NCI-H2171 (cell line): ENCODE measurements around the gene PPP1CA.
"Not testable (repeated sequence)": the region's sequence is repeated elsewhere in the genome, so short reads cannot be mapped to it uniquely, and the experiment has no call there.

Source experiments
- DNase-seq: peaks from one replicate; lab custom pipeline; 2025; lab: John Stamatoyannopoulos, UW

The PPP1CA gene

DNA sequence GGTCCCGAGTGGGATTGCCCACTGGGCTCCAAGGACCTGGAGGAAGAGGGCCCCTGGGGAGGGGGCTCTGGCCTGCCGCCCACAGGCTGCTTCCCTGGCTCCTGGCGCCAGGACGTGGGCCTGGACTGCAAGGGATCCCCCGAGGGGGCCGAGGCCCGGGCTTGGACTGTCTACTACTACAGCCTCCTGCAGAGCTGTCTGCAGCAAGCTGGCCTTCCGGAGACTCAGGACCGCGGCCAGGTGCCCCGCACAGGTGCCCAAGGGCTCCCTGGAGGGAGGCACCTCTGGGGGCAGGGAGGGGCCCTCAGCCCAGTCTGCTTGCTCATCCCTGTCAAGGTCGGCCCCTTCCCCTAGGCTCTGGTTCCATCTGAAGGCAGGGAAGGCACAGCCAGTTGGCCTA, 15.8 kb upstream of the PPP1CA start:
- DNase-seq, result no peak

DNA sequence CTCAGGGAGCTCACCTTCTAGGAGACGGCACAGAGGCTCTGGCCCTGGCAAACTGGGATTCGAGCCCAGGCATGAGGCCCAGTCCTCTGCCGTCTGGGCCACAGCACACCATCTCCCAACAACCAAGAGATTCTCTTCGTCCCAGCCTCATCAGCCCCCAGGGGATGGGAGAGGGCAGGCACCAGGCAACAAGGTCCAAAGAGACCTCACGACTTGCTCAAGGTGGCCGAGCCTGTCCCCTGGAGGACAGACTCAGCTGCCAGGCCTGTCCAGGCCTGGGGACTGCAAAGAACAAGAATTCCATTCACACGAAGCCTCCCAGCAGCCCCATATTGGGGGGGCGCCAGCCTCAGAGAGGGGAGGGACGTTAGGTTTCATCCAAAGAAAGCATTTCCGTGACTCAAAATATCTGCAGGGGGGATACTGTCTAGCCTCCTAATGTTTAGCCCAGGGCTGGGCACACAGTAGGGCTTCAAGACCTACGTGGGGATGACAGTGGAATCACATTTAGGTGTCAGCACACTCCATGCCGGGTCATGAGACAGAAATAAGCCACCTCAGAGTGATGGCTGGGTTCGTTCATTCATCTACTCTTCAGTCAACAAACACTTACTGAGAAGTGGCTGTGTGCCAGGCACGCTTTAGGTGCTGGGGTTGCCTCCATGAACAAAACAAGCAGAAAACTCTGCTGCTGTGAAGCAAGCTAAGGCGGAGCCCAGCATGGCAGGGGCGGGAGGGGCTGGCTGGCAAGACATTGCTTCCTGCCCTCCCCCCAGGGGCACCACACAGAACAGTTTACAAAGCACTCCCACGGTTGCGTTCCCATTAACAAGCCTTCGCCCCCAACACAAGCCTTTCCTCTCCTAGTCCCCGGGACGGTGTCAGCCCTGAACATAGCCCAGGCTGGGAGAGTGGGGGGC, 15.0 kb upstream of the PPP1CA start:
- DNase-seq, result no peak

DNA sequence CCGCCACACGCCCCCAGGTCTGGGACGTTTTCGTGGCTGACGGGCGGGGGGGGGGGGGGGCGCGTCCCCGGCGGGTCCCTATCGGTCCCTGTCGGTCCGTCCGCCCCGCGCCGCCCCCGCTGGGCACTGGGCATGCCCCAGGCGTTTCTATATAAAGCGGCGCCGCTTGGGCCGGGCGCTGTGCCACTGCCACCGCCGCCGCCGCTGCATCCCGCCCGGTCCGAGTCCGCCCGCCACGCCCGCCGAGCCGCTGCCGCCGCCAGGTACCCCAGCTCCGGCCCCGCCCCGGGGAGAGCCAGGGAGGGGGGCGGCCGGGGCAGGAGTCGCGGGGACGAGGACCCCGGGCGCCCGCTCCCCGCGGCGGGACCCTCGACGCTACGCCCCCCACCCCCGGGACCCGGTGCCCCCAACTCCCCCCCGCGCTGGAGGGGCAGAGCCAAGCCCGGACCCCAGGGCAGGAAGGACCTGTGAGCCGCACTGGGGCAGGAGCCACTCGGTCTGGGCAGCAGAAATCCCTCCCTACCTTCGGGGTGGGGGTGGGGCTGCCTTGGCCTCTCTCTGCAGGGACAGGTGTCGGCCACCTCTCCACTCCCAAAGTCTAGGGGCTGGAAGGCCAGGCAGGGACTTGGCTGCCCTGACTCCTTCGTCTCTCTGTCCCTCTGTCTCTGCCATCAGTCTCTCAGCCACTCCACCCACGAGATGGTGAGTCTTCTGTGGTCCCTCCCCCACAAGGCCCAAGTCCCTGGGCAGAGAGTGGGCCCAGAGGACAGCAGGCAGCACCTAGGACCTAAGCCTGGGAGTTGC, 14.0 kb upstream of the PPP1CA start, which contains the start of gene CARNS1:
CARNS1 (plus strand) TSS at position 178 of the 804 bp plus-strand sequence; CDS start at position 700, 522 bp downstream.
- no peak for DNase-seq

DNA sequence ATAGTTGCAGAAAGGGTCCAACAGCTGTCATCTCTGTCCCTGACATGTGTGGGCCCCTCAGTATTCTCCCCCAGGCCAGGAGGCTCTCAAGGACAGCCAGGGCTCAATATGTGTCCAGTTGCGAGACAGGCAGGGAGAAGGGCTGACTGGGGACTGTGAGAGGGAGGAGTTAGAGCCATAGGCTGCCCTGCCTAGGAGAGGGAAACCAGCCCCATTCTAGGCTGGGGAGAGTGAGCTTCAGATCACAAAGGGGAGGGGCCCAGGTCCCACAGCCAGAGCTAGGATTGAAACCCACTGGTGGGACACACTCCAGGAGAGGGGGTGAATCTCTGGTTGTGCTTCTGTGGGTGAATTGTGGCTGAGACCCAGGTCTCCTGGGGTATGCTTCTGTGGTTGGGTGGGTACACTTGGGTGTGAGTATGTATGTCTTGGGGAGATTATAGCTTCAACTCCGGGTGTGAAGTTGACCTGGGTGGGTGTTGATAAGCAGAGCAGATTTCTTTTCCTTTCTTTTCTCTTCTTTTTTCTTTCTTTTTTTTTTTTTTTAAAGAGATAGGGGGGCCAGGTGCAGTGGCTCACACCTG, 11.7 kb upstream of the PPP1CA start:
- no peak for DNase-seq

DNA sequence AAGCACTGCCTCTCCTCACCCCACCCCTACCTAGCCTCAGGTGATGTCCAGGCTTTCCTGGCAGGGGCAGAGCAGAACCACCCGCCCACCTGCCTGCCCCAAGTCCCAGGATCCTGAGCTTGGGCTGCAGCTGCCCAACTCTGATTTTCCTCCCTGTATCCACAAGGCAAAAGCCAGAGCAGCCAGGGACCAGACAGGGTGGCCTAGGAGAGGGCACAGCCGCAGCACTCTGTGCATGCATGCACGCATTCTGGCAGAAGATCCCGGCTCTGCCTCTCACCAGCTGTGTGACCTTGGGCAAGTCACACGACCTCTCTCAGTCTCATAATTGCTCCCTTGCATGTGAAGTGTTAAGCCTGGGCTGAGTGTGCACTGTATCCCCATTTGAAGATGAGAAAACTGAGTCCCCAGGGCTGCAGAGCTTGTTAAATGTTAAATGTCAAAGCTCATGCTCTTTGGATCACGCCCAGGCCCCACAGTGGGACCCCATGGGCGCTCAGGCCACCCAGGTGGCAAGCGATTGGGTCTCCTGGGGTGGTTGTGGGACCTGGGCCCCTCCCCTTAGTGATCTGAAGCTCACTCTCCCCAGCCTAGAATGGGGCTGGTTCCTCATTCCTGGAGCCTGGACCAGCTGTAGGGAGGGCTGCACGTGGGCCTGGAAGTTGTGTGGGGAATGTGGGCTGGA, 11.0 kb upstream of the PPP1CA start:
- no peak for DNase-seq

DNA sequence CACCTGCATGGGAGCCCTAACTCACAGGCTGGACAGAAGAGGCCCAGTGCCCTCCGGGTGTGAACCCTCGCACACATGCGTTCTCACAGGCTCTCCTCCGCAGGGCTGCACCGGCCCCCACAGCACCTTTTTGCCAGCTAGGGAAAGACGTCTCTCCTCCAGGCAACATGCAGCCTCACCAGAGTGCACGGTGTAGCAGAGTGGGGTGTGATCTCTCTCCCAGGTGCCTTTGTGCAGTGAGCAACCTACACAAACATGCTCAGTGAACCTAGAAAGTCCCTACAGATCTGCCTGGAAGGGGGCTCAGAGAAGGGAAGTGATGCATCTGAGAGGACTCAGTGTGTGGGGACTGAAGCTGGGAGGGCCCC, 10.1 kb upstream of the PPP1CA start:
- no peak for DNase-seq

DNA sequence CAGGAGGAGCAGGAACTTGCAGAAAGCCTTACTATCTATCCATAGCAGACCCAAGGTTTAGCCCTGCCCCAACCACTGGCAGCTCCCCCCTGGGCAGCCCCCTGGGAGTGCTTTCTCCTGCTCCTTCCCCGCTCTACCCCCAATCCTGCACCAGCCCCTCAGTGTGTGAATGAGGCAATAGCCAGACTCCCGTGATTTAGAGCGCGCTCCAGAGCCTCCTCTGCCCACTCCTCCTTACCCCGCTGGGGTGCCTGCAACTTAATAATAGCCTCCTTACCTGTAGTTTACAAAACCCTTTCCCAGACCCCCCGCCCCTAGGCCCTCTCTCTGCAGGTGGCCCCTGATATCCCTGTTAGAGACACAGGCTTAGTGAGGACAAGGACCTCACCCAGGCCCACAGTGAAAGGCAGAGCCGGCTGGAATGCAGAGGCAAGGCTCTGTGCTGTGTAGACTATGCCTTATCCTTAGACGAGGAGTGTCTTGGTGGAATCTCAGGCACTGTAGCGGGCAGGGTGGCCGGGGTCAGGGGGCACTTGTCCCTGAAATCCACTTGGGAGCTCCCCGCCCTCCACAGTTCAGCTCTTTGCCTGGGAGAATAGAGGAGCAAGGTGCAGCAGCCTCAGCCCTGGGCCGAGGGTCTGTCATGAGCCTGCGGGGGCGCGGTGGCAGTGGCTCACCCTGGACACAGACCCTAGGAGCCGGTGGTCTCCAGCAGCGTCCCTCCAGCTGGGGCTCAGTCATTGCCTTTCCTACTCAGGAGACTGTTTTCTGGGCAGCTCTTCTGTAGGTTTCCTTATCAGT, 9.5 kb upstream of the PPP1CA start:
- DNase-seq, result no peak

DNA sequence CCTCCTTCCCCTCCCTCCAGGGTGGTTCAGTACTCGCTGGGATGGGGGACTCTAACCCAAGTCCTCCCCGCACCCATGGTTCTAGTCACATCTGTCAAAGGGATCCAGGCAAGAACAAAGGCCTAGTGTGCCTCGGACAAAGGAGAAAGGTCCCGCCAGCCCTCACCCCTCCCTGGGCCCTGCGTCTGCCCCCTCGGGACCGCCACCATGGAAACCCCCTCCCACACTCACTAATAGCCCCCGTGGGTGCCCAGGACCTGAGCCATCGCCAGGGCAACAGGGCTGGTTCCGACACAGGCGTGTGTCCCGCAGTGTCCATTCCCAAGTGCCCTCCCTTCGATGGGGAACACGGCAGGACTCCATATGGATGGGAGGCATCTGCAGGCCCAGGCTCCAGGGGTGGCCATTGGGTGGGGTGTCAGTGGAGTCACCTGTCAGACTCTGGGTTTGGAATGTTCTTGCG, 8.7 kb upstream of the PPP1CA start:
- DNase-seq, result no peak

DNA sequence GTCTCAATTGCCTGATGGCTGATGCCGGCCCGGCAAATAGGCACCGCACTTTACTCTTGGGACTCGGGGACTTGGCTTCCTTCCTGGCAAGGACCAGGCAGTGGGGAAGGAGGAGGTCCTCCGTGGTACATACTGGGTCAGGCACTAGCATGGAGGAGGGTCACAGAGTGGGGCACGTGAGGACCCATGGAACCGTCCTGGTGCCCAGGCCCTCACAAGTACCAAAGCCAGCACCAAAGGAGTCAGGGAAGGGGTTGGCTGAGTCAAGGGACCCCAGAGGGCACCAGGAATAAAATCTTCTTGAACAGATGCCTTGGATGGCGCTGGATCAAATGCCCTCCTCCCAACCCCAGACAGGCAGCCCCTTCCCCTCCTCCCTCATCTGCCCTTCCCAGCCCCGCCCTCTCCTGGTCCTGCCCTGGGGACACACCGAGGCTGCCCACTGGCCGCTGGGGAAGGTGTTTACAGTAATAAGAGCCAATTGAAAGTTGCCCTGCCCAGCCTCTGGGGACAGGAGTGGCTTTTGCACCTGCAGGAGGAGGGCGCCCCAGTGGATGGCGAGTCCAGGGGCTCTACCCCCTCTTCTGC, 8.2 kb upstream of the PPP1CA start:
- no peak for DNase-seq

DNA sequence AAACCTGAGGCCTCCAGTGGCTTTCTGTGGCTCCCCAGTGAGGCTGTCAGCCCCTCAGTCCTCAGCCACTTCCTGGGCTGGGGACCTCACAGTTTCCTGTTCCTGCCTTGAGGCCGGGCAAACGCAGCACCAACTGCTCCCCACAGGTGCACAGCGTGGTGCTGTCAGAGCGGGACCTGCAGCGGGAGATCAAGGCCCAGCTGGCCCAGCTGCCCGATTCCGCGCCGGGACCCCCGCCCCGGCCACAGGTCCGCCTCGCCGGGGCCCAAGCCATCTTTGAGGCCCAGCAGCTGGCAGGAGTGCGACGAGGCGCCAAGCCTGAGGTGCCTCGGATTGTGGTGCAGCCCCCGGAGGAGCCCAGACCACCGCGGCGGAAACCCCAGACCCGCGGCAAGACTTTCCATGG, 7.6 kb upstream of the PPP1CA start:
- no peak for DNase-seq

DNA sequence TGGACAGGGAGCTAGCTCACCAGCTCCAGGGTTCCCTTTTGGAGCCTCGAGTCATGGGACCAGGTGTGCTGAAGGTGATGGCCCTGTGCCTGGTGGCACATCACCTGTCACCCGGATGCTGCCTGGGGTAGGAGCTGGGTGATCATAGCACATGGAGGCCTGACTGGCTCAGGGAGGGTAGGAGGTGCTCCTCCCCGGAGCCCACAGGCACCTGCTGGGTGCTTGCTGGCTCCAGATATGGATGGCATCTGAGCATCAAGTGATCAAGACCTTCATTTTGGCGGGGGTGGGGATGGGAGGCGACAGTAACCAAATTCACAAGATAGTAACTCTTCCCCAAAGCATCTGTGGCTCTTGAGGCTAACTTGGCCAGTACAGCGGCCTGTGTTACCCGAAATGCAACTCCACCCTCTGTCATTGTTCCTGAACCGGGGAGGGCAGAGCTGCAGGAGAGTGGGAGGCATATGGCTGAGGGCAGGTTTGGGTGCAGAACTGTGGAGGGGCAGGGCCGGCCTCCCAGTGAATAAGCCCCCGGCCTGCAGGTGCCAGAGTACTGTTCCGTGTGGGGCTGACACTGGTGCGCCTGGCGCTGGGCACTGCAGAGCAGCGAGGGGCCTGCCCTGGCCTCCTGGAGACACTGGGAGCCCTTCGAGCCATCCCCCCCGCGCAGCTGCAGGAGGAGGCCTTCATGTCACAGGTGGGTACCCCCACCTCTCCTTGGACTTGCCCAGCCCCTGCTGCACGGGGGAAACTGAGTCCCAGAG, 7.0 kb upstream of the PPP1CA start:
- no peak for DNase-seq

DNA sequence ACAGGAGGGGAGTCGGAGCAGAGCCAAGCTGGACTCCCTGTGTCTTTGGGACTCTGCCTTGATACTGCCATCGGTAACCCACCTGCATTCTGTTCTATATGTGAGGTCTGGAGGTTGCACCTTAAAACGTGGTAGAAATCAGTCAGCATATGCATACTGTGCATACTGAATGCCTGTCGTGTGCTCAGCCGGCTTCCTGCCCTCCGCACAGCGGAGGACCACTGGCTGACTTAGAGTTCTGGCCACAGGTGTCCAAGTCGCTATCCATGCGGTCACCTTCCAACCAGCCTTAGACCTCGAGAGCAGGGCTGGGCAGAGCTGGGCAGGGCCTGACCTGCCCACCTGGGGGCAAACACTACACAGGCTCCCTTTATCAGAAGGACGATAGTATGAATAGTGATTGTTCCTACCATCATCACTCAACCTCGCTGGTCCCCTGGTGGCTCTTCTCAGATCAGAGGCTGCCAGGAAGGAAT, 6.1 kb upstream of the PPP1CA start:
- DNase-seq, result no peak

DNA sequence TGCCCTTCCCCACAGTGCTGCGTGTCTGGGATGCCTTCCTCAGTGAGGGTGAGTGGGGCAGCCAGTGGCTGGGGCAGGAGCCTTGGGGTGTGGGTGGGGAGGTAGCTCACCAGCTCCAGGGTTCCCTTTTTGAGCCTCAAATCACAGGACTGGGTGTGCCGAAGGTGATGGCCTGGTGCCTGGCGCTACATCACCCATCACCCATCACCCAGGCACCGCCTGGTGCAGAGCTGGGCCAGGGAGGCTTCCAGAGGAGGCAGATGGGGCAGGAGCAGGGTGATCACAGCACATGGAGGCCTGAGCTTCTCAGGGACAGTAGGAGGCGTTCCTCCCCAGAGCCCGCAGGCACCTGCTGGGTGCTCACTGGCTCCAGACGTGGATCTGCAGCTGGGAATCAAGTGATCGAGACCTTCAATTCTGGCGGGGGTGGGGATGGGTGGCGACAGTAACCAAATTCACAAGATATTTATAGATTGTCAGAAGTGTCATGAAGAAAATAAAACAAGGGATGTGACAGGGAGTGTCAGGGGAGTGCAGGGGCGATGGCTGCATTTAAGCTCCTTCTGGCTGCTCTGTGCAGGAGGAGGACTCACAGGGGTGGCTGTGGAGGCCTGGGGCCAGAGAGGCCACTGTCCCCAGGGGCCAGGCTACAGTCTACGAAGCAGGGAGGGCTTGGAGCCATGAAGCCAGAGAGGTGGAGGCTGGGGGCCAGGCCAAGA, 5.5 kb upstream of the PPP1CA start:
- DNase-seq, result no peak

DNA sequence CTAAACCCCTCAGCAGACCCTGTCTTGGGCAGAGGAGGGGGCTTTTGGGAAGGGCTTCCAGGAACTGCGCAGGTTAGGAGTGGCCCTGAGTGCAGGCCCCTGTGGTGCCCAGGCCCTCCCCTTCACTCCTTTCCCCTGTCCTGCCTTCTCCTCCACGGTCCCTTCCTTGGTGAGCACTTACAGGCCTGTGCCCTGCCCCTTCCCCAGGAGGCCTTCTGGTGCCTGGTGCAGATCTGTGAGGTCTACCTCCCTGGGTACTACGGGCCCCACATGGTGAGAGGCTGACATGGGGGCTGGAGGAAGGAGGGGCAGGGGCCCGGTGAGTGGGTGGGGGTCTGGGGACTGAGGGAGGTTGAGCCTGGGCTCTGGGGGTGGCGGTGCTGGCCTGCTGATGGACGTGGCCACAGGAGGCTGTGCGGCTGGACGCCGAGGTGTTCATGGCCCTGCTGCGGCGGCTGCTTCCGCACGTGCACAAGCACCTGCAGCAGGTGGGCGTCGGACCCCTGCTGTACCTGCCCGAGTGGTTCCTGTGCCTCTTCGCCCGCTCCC, 4.8 kb upstream of the PPP1CA start:
- DNase-seq, result no peak

DNA sequence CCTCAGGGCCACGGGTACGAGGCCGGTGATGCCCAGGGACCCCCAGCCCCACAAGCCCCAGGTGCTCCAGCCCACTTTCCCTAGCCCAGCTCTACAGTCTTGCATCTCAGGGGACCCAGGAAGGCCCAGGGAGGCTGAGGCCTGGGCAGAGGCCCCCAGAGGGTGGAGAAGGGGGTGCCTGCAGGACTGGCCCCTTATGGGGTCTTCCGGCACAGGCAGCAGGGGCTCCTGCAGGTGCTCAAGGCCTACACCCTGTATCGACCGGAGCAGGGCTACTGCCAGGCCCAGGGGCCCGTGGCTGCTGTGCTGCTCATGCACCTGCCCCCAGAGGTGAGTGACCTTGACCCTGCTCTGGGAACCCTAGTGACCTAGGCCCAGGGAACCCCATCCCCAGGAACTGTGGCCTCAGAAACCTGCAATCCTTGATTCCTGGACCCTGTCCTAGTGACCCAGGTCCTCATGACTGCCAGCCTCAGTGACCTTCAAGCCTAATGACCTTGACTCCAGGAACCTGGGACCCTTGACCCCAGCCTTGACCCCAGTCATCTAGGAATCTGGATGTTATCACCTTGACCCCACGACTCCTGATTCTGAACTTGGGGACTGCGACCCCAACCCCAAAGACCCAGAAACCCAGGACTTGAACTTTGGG, 4.2 kb upstream of the PPP1CA start:
- DNase-seq, result no peak

DNA sequence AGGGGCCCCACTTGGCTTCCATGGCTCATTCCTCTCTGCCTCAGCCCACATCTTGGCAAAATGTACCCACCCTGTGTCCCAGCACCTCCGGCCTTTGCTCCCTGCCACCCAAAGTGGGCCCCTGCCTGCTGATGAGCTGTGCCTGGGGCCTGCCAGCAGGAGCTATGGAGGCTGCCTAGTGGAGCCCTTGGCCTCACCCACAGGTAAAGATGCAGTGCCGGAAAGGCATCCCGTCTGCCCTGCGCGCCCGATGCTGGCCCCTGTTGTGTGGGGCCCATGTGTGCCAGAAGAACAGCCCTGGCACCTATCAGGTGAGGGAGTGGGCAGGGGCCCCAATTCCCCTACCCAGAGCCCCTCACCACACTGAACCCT, 3.5 kb upstream of the PPP1CA start:
- no peak for DNase-seq

DNA sequence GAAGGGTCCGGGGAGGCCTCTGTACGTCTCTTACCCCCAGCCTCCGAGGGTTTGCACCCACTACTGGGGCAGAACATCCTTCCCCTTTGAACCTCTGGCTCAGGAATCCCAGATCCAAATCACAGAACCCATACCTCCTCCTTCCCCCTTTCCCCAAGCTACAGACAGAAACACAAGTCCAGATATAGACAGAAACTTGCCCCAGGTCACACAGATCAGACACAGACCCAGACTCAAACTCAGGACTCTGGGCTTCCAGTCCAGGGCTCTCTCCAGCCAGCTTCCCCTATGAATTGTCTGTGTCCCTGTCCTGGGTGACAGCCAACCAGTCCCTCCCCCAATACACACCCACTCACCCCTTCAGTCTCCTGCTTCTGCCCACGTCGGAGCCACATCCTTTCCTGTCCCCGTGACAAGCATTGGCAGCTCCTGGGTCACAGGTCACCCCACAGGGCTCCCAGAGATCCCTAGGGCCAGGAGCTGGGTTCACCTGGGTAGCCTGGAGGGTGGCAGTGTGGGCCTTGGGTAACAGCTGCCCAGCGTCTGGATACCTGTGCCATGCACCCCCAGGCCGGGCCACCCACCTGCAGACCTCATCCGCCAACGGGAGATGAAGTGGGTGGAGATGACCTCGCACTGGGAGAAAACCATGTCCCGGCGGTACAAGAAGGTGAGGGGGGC, 3.0 kb upstream of the PPP1CA start:
- DNase-seq, result no peak

DNA sequence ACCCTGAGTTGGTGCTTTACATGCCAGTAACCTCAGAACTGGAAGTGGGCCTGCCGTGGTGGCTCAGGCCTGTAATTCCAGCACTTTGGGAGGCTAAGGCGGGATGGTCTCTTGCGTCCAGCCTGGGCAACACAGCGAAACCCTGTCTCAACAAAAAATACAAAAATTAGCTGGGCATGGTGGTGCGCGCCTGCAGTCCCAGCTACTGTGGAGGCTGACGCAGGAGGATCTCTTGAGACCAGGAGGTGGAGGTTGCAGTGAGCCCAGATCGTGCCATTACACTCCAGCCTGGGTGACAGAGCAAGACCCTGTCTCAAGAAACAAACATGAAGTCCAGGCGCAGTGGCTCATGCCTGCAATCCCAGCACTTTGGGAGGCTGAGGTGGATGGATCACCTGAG, 1.4 kb upstream of the PPP1CA start:
- not testable (repeated sequence) for DNase-seq
